Measurements from ENCODE around the gene KIAA0513. TPM values are rescaled to one million over a fixed set of nuclear protein-coding genes. Genes with fewer than 3 reads are reported as not detected.
"Not testable (repeated sequence)": the region's sequence is repeated elsewhere in the genome, so short reads cannot be mapped to it uniquely, and the experiment has no call there.

Gene KIAA0513
- total and polyA plus RNA-seq, 2 donors (not counting 1 experiment from before 2014, with no cell fraction given), result 11.7 to 22.3 TPM

- H3K9ac ChIP-seq (ENCODE audit: insufficient read depth, low read length), result no peak overlapping the region
- H3K4me1 ChIP-seq (ENCODE audit: control insufficient read depth, extremely low read depth, insufficient read depth, low read length), result peaks cover 13% of the 10 kb centered on the region
- no peak overlapping the region for H3K27ac ChIP-seq (ENCODE audit: insufficient read depth, low read length)
- TF ChIP-seq CTCF (conservative IDR thresholded peaks at IDR 0.05 in 1 of 2, IDR thresholded peaks at IDR 0.05 in 1 of 2; ENCODE audit: low read depth in 1 of 2, low read length in 2 of 2) (no peak), EZH2 (IDR thresholded peaks at IDR 0.05; ENCODE audit: low read length, missing control alignments) (no peak)
- no peak overlapping the region for H2AFZ ChIP-seq (ENCODE audit: low read length)
- peak in 1 of 2 donors; percentile 85 for DNase-seq (ENCODE audit: low read depth in 2 of 2)
- H3K4me3 ChIP-seq (replicated peaks in 1 of 4; ENCODE audit: control extremely low read depth in 1 of 4, insufficient read depth in 1 of 4, low read depth in 3 of 4, low read length in 4 of 4), result peak overlapping the region in 1 of 4 experiments; percentile 80
- peaks cover 2% of the 10 kb centered on the region for H3K36me3 ChIP-seq (ENCODE audit: control insufficient read depth, insufficient read depth, low read length)
- H3K4me2 ChIP-seq (ENCODE audit: extremely low read depth, insufficient read depth, low read length), result peak overlapping the region; percentile 99
- H3K79me2 ChIP-seq (ENCODE audit: control insufficient read depth, insufficient read depth, low read length), result no peaks in the 10 kb centered on the region
- no peaks in the 10 kb centered on the region for H3K27me3 ChIP-seq (ENCODE audit: control insufficient read depth, insufficient read depth, low read length)
- no peaks in the 10 kb centered on the region for H4K20me1 ChIP-seq (ENCODE audit: control insufficient read depth, extremely low read depth, insufficient read depth, low read length)
- no peaks in the 10 kb centered on the region for H3K9me3 ChIP-seq (ENCODE audit: control insufficient read depth, insufficient read depth, low read depth, low read length)
Observed at GRCh38 chr16:85029981-85030401, 2.4 kb downstream of the KIAA0513 start.

GRCh38 chr16:85031451-85031850 lies 3.9 kb downstream of the KIAA0513 start:
- Histone ChIP-seq H3K4me3 (replicated peaks in 1 of 4; ENCODE audit: control extremely low read depth in 1 of 4, insufficient read depth in 1 of 4, low read depth in 3 of 4, low read length in 4 of 4) (no peak overlapping the region), H3K9ac (ENCODE audit: insufficient read depth, low read length) (no peak overlapping the region), H3K79me2 (ENCODE audit: control insufficient read depth, insufficient read depth, low read length) (no peaks in the 10 kb centered on the region), H3K27me3 (ENCODE audit: control insufficient read depth, insufficient read depth, low read length) (no peaks in the 10 kb centered on the region), H4K20me1 (ENCODE audit: control insufficient read depth, extremely low read depth, insufficient read depth, low read length) (no peaks in the 10 kb centered on the region), H3K4me2 (ENCODE audit: extremely low read depth, insufficient read depth, low read length) (no peak overlapping the region), H3K4me1 (ENCODE audit: control insufficient read depth, extremely low read depth, insufficient read depth, low read length) (peaks cover 13% of the 10 kb centered on the region), H3K9me3 (ENCODE audit: control insufficient read depth, insufficient read depth, low read depth, low read length) (no peaks in the 10 kb centered on the region), H3K27ac (ENCODE audit: insufficient read depth, low read length) (no peak overlapping the region), H3K36me3 (ENCODE audit: control insufficient read depth, insufficient read depth, low read length) (peaks cover 2% of the 10 kb centered on the region), H2AFZ (ENCODE audit: low read length) (no peak overlapping the region)
- DNase-seq (ENCODE audit: low read depth in 2 of 2), result no peak
- no peak for TF ChIP-seq CTCF (conservative IDR thresholded peaks at IDR 0.05 in 1 of 2, IDR thresholded peaks at IDR 0.05 in 1 of 2; ENCODE audit: low read depth in 1 of 2, low read length in 2 of 2)
- no peak for TF ChIP-seq EZH2 (IDR thresholded peaks at IDR 0.05; ENCODE audit: low read length, missing control alignments)

GRCh38 chr16:85032187-85032586 lies 4.6 kb downstream of the KIAA0513 start:
- not testable (repeated sequence) for H3K27ac ChIP-seq (ENCODE audit: insufficient read depth, low read length); H3K9ac ChIP-seq (ENCODE audit: insufficient read depth, low read length); H3K27me3 ChIP-seq (ENCODE audit: control insufficient read depth, insufficient read depth, low read length); H2AFZ ChIP-seq (ENCODE audit: low read length); H3K4me3 ChIP-seq (replicated peaks in 1 of 4; ENCODE audit: control extremely low read depth in 1 of 4, insufficient read depth in 1 of 4, low read depth in 3 of 4, low read length in 4 of 4); DNase-seq (ENCODE audit: low read depth in 2 of 2); H3K4me2 ChIP-seq (ENCODE audit: extremely low read depth, insufficient read depth, low read length); H3K36me3 ChIP-seq (ENCODE audit: control insufficient read depth, insufficient read depth, low read length); H3K79me2 ChIP-seq (ENCODE audit: control insufficient read depth, insufficient read depth, low read length); H4K20me1 ChIP-seq (ENCODE audit: control insufficient read depth, extremely low read depth, insufficient read depth, low read length); H3K9me3 ChIP-seq (ENCODE audit: control insufficient read depth, insufficient read depth, low read depth, low read length)
- H3K4me1 ChIP-seq (ENCODE audit: control insufficient read depth, extremely low read depth, insufficient read depth, low read length), result peaks cover 13% of the 10 kb centered on the region

Measured in fibroblast of lung (primary cell).